Activated T-cell treated with anti-CD3 and anti-CD28 coated beads, Interleukin-2, amount 50 U/mL, for 4 hours (primary cell): ENCODE results near the gene ARV1. TPM values are rescaled to one million over a fixed set of nuclear protein-coding genes. Genes with fewer than 3 reads are reported as not detected.

Source experiments
- ATAC-seq, 2 donors: fragments of 200-7000 bp; cut with Tn5 transposase; one replicate each; pipeline ENCODE4 v1.10.0; 2021
- DNase-seq: peaks from one replicate; pipeline ENCODE4 v3.0.0-alpha.2; 2020
- H3K27me3 Mint-ChIP-seq: one replicate; pipeline ENCODE4 v1.8.0; 2021; ENCODE audit warnings: low read depth, mixed read lengths
- H3K36me3 Mint-ChIP-seq: one replicate; pipeline ENCODE4 v1.8.0; 2022; ENCODE audit warnings: mixed read lengths; ENCODE audit not compliant: insufficient read depth
- H3K4me1 Mint-ChIP-seq: one replicate; pipeline ENCODE4 v1.8.0; 2021; ENCODE audit warnings: low read depth, mixed read lengths
- H3K4me3 Mint-ChIP-seq: one replicate; pipeline ENCODE4 v1.8.0; 2021; ENCODE audit warnings: mild to moderate bottlenecking, moderate library complexity, mixed read lengths
- H3K9me3 Mint-ChIP-seq: one replicate; pipeline ENCODE4 v1.8.0; 2021; ENCODE audit warnings: mixed read lengths
- total RNA-seq, 3 donors: library from RNA; stranded (reverse); gene quantifications; one replicate each; pipeline ENCODE4 v1.2.1, GENCODE V29; 2021

ARV1 gene
- total RNA-seq, 3 donors from 2014 or later = 15.9 to 19.3 (median 16.5) TPM

GRCh38 chr1:231049121-231049979 is 70.5 kb downstream of the ARV1 start:
- H3K27me3 Mint-ChIP-seq = peaks cover 16% of the 10 kb centered on the region
- peaks cover 6% of the 10 kb centered on the region for H3K9me3 Mint-ChIP-seq
- no peaks in the 10 kb centered on the region for H3K36me3 Mint-ChIP-seq
- no peak overlapping the region for H3K4me3 Mint-ChIP-seq
- ATAC-seq (no peak), DNase-seq (no peak)
- H3K4me1 Mint-ChIP-seq = peaks cover 17% of the 10 kb centered on the region

Other genes with a start within 250 kb of the ARV1 start
- not detected for gene CAPN9, start 231.7 kb upstream of the ARV1 start, total RNA-seq
- gene C1orf198, start 110.6 kb upstream of the ARV1 start, total RNA-seq = 1 to 10 TPM; 4.7 to 5.2 (median 4.9) TPM
- gene TTC13, start 233 bp upstream of the ARV1 start, total RNA-seq = 10 to 100 TPM; 10.5 to 14.3 (median 13.1) TPM
- gene FAM89A, start 61.2 kb downstream of the ARV1 start, total RNA-seq = 10 to 100 TPM; 18.1 to 18.9 (median 18.8) TPM
- not detected for gene TRIM67, start 183.0 kb downstream of the ARV1 start, total RNA-seq